ENCODE measurements around the gene CNDP2.
A peak's percentile ranks its signal among the peaks of the same experiment; 100 is the strongest.

CNDP2 gene

GRCh38 chr18:74525741-74526140 is 29.6 kb downstream of the CNDP2 start:
- no peaks in the 10 kb centered on the region for H4K20me1 ChIP-seq (ENCODE audit: insufficient read depth, low read length)

DNA sequence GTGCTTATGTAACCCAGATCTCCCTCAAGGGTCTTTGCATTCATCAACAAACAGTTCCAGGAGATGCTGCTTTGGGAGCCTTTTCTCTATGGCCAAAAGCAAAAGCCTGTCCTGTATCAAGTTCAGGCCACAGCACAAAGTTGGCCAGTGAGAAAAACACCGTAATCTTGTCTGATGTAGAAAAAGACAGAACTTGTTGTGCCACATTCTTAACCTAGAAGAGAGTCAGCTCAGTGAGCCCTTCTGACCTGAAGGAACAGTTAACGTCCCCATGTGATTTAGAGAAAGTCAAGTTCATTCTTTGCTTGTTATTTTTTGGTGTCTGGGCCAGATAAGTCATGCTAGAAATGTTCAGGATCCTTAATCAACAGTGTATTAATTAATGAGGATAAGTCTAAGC is 30.3 kb downstream of the CNDP2 start:
- Histone ChIP-seq H3F3A (ENCODE audit: insufficient read depth, low read length) (peaks cover 3% of the 10 kb centered on the region; the same call in 1 of the 2 replicates), H3K4me2 (ENCODE audit: low read depth, low read length) (no peak overlapping the region), H3K9me3 (replicated peaks; ENCODE audit: insufficient read depth, low read length) (no peaks in the 10 kb centered on the region), H3K36me3 (replicated peaks; ENCODE audit: insufficient read depth, low read length) (no peaks in the 10 kb centered on the region), H3K9ac (ENCODE audit: low read length) (no peak overlapping the region), H3K4me3 (ENCODE audit: low read length) (no peak overlapping the region), H3K27me3 (replicated peaks; ENCODE audit: insufficient read depth, low read length) (no peaks in the 10 kb centered on the region), H3K9me2 (replicated peaks; ENCODE audit: insufficient read depth, low read length) (no peaks in the 10 kb centered on the region), H3K79me2 (ENCODE audit: low read length) (no peaks in the 10 kb centered on the region), H4K20me1 (ENCODE audit: insufficient read depth, low read length) (no peaks in the 10 kb centered on the region), H3K4me1 (ENCODE audit: low read length) (peaks cover 22% of the 10 kb centered on the region), H3K27ac (ENCODE audit: low read length) (no peak overlapping the region), H2AFZ (ENCODE audit: low read length) (no peak overlapping the region)
- DNase-seq: no peak
- TF ChIP-seq EZH2phosphoT487 (IDR thresholded peaks at IDR 0.05; ENCODE audit: low read length) (no peak), EZH2 (optimal IDR thresholded peaks at IDR 0.05; ENCODE audit: low read depth, low read length) (no peak), CTCF (IDR thresholded peaks at IDR 0.05; ENCODE audit: low read length) (no peak)

More at GRCh38 chr18:74525741-74526140, 29.6 kb downstream of the CNDP2 start:
- Histone ChIP-seq H3K27me3 (replicated peaks; ENCODE audit: insufficient read depth, low read length) (no peaks in the 10 kb centered on the region), H3K9me3 (replicated peaks; ENCODE audit: insufficient read depth, low read length) (no peaks in the 10 kb centered on the region), H3K36me3 (replicated peaks; ENCODE audit: insufficient read depth, low read length) (no peaks in the 10 kb centered on the region), H3K4me3 (ENCODE audit: low read length) (no peak overlapping the region), H3K79me2 (ENCODE audit: low read length) (no peaks in the 10 kb centered on the region), H3K9ac (ENCODE audit: low read length) (no peak overlapping the region), H3K4me2 (ENCODE audit: low read depth, low read length) (no peak overlapping the region), H3K9me2 (replicated peaks; ENCODE audit: insufficient read depth, low read length) (no peaks in the 10 kb centered on the region), H2AFZ (ENCODE audit: low read length) (no peak overlapping the region), H3K4me1 (ENCODE audit: low read length) (peaks cover 22% of the 10 kb centered on the region), H3K27ac (ENCODE audit: low read length) (no peak overlapping the region), H3F3A (ENCODE audit: insufficient read depth, low read length) (peaks cover 3% of the 10 kb centered on the region; the same call in 1 of the 2 replicates)
- no peak for TF ChIP-seq CTCF (IDR thresholded peaks at IDR 0.05; ENCODE audit: low read length)
- no peak for TF ChIP-seq EZH2 (optimal IDR thresholded peaks at IDR 0.05; ENCODE audit: low read depth, low read length)
- no peak for TF ChIP-seq EZH2phosphoT487 (IDR thresholded peaks at IDR 0.05; ENCODE audit: low read length)
- no peak for DNase-seq

GRCh38 chr18:74528478-74528877 is 32.3 kb downstream of the CNDP2 start:
- Histone ChIP-seq H3K9me3 (replicated peaks; ENCODE audit: insufficient read depth, low read length) (no peaks in the 10 kb centered on the region), H3K27ac (ENCODE audit: low read length) (peak overlapping the region; percentile 59; the same call in 1 of the 2 replicates), H3K4me3 (ENCODE audit: low read length) (no peak overlapping the region), H3K9ac (ENCODE audit: low read length) (no peak overlapping the region), H3K79me2 (ENCODE audit: low read length) (no peaks in the 10 kb centered on the region), H3F3A (ENCODE audit: insufficient read depth, low read length) (no peaks in the 10 kb centered on the region), H3K9me2 (replicated peaks; ENCODE audit: insufficient read depth, low read length) (no peaks in the 10 kb centered on the region), H3K4me1 (ENCODE audit: low read length) (peaks cover 22% of the 10 kb centered on the region), H3K27me3 (replicated peaks; ENCODE audit: insufficient read depth, low read length) (no peaks in the 10 kb centered on the region), H3K4me2 (ENCODE audit: low read depth, low read length) (peak overlapping the region; percentile 25; the same call in 1 of the 2 replicates), H4K20me1 (ENCODE audit: insufficient read depth, low read length) (no peaks in the 10 kb centered on the region), H3K36me3 (replicated peaks; ENCODE audit: insufficient read depth, low read length) (no peaks in the 10 kb centered on the region), H2AFZ (ENCODE audit: low read length) (no peak overlapping the region)
- TF ChIP-seq EZH2 (optimal IDR thresholded peaks at IDR 0.05; ENCODE audit: low read depth, low read length) (no peak), CTCF (IDR thresholded peaks at IDR 0.05; ENCODE audit: low read length) (no peak), EZH2phosphoT487 (IDR thresholded peaks at IDR 0.05; ENCODE audit: low read length) (no peak)
- DNase-seq: peak; percentile 62

All from MM.1S (cell line).